ENCODE results near the gene RAB30. TPM values are rescaled to one million over a fixed set of nuclear protein-coding genes. Genes with fewer than 3 reads are reported as not detected.
"Not testable (repeated sequence)": the region's sequence is repeated elsewhere in the genome, so short reads cannot be mapped to it uniquely, and the experiment has no call there.

Gene RAB30
- total RNA-seq, 2 experiments from 2014 or later, result 8.8 to 13.3 TPM

DNA sequence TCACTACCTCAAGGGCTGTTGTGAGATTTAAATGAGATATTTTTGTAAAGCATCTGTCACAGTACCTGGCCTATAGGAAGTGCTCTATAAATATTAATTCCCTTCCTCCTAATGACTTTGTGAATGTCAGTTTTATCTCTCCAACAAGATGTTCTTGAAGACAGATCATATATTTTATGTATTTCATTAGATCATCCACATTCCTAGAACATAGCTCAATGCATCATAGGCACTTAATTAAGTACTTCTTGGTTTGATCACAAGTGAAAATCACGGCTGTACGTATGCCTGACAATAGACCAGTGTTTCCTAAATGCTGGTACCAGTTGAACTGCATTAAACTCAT lies 49.9 kb downstream of the RAB30 start:
- no peak for DNase-seq
- H3K4me3 Mint-ChIP-seq, result no peak overlapping the region
- ATAC-seq, result no peak
- ChIA-PET POLR2A (no interaction called here), CTCF (interaction anchor here (1.6 to 1.8 kb wide), 2 partner anchors 15 to 30 kb away, joined by 4 to 5 read pairs; no protein-coding TSS in a partner anchor)
- no peaks in the 10 kb centered on the region for H3K27me3 Mint-ChIP-seq (ENCODE audit: low read depth)
- H3K9me3 Mint-ChIP-seq (ENCODE audit: insufficient read depth), result no peaks in the 10 kb centered on the region
- peaks cover 5% of the 10 kb centered on the region for H3K36me3 Mint-ChIP-seq (ENCODE audit: low read depth)
- peaks cover 28% of the 10 kb centered on the region for H3K4me1 Mint-ChIP-seq (ENCODE audit: low read depth)
- H3K27ac Mint-ChIP-seq, result no peak overlapping the region

DNA sequence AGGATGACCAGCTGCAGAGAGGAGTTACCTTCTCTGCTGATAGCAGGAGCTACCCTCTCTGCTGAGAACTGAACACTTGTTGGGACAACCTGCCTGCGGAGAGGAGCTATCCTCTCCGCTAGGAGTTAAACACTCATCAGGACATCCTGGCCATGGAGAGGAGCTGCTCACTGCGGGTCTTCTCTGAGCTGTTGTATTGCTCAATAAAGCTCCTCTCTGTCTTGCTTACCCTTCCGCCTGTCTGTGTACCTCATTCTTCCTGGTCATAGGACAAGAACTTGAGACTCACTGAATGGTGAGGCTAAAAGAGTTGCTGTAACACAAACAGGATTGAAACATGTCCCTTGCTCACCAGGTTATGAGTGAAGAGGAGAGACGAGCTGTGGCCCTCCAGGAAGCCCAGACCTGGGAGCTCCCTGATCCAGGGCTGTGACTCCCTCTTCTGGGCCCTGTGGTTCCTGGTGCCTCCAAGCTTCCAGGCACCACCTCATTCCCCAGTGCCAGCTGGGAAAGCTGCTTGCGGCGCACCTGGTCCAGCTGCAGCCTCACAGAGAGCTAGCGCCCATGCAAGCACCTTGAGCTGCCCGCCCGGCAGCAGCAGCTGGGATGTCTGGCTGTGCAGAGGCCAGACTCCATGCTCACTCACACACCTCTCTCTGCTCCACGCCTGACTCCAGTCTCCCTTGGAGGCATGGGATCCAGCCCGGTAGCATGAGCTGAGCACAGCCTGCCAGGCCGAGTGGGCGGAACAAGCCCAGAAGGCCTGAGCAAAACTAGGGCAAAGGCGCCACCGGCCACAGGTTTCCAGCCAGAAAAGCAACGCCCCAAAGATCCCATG lies 50.5 kb downstream of the RAB30 start:
- H3K4me3 Mint-ChIP-seq, result no peak overlapping the region
- H3K4me1 Mint-ChIP-seq (ENCODE audit: low read depth), result peaks cover 27% of the 10 kb centered on the region
- DNase-seq (no peak), ATAC-seq (no peak)
- H3K9me3 Mint-ChIP-seq (ENCODE audit: insufficient read depth), result no peaks in the 10 kb centered on the region
- ChIA-PET CTCF (interaction anchor here (0.7 to 1.8 kb wide), 3 partner anchors 13 to 29 kb away, joined by 3 to 5 read pairs (median 4); no protein-coding TSS in a partner anchor), POLR2A (no interaction called here)
- H3K27ac Mint-ChIP-seq, result no peak overlapping the region
- H3K27me3 Mint-ChIP-seq (ENCODE audit: low read depth), result no peaks in the 10 kb centered on the region
- peaks cover under 1% of the 10 kb centered on the region for H3K36me3 Mint-ChIP-seq (ENCODE audit: low read depth)

DNA sequence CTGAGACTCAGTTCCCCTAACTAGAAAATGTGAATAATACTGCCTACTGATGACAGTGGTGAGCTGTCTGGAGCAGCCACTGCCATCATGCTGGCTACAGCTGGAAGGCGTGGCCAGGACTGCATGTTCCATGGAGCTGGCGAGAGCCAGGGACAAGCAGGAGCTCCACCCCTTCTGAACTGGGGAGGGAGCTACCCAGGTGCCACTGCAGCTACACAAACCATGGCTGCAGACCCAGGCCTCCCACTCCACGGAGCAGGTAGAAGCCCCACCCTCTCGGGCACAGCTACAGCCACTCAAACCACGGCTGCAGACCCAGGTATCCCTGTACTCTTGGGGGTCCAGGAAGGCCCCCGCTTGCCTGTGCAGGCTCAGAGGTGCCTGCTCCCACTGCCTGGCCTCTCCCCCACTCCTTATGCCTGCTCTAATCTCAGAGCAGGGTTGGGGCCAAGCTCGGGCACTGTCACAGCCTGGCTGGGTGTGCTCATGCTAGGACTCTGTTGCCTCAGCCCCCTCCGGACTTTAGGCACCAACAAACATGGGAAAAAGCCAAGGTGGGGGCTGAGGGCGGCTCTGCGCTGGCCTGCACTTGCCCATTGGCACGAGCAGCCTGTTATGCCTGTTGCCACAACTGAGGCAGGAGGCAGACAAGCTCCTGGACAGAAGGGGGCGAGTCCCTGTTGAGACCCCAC lies 51.7 kb downstream of the RAB30 start:
- CTCF ChIA-PET, result interaction anchor here (0.6 kb wide), 1 partner anchor 27 kb away, joined by 3 read pairs; no protein-coding TSS in a partner anchor

DNA sequence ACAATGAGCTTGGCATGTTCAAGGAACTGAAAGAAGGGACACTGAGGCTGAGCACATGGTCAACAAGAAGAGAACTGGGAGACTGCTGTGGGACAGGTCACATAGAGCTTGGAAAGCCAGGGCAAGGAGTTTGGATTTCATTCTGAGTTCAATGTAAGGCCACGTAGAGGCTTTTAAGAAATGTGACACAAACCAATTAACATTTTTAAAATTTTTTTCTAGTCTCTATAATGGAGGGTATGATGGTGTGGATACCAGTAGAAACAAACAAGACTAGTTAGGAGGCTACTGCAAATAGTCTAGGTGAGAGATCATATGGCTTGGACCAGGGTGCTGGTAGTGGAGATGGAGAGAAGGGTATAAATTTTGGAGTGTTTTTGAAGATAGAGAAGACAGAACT lies 56.7 kb downstream of the RAB30 start:
- no peak for DNase-seq
- ChIA-PET POLR2A (interaction anchor here (0.6 kb wide), 1 partner anchor 91 kb away, joined by 3 read pairs; no protein-coding TSS in a partner anchor), CTCF (no interaction called here)
- no peak overlapping the region for H3K4me3 Mint-ChIP-seq
- H3K4me1 Mint-ChIP-seq (ENCODE audit: low read depth), result peaks cover 23% of the 10 kb centered on the region
- no peaks in the 10 kb centered on the region for H3K36me3 Mint-ChIP-seq (ENCODE audit: low read depth)
- no peaks in the 10 kb centered on the region for H3K9me3 Mint-ChIP-seq (ENCODE audit: insufficient read depth)
- no peak for ATAC-seq
- H3K27me3 Mint-ChIP-seq (ENCODE audit: low read depth), result no peaks in the 10 kb centered on the region
- H3K27ac Mint-ChIP-seq, result no peak overlapping the region

More for the DNA sequence above, 51.7 kb downstream of the RAB30 start:
- H3K9me3 Mint-ChIP-seq (ENCODE audit: insufficient read depth), result no peaks in the 10 kb centered on the region
- ATAC-seq (no peak), DNase-seq (no peak)
- no peak overlapping the region for H3K4me3 Mint-ChIP-seq
- H3K27ac Mint-ChIP-seq, result no peak overlapping the region
- H3K27me3 Mint-ChIP-seq (ENCODE audit: low read depth), result no peaks in the 10 kb centered on the region
- H3K4me1 Mint-ChIP-seq (ENCODE audit: low read depth), result peaks cover 22% of the 10 kb centered on the region
- H3K36me3 Mint-ChIP-seq (ENCODE audit: low read depth), result no peaks in the 10 kb centered on the region
- POLR2A ChIA-PET, result no interaction called here

DNA sequence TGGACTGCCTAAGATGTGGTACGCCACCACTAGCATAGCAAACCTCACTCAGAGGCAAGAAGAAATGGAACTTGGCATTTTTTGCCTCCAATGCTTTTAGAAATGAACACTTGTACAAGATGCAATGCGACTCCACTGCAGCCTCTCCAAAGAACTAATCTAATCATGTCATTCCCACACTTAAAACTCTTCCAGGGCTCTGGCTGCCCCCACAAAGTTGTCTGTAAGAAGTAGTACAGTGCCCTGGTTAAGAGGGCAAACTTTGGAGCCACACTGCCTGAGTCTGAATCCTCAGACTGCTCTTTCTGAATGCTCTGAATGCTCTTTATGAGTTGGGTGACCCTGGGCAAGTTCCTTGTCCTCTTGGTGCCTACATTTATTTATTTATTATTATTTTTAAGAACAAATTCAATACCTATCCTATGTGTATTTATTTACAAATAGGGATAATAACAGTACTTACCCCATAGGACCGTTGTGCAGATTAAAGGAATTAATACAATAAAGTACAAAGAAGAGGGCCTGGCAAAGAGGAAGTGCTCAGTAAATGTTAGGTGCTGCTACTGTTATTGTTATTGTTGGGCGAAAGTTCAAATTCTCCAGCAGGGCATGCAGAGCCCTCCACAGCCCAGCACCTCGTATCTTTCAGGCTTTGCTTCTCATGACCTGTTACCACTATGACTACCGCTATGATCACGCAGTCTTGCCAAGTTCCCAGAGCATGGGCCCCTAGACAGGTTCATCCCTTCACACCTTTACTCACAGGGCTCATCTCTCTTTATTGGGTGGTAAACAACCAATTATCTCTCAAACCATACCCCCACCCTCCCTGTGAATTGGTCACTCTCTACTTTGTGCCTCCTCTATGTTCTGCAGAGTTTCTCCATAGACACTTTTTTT lies 59.3 kb downstream of the RAB30 start:
- H3K4me1 Mint-ChIP-seq (ENCODE audit: low read depth), result peaks cover 27% of the 10 kb centered on the region
- ATAC-seq (no peak), DNase-seq (no peak)
- no peaks in the 10 kb centered on the region for H3K36me3 Mint-ChIP-seq (ENCODE audit: low read depth)
- ChIA-PET CTCF (no interaction called here), POLR2A (no interaction called here)
- no peaks in the 10 kb centered on the region for H3K27me3 Mint-ChIP-seq (ENCODE audit: low read depth)
- no peaks in the 10 kb centered on the region for H3K9me3 Mint-ChIP-seq (ENCODE audit: insufficient read depth)
- no peak overlapping the region for H3K4me3 Mint-ChIP-seq
- H3K27ac Mint-ChIP-seq, result no peak overlapping the region

DNA sequence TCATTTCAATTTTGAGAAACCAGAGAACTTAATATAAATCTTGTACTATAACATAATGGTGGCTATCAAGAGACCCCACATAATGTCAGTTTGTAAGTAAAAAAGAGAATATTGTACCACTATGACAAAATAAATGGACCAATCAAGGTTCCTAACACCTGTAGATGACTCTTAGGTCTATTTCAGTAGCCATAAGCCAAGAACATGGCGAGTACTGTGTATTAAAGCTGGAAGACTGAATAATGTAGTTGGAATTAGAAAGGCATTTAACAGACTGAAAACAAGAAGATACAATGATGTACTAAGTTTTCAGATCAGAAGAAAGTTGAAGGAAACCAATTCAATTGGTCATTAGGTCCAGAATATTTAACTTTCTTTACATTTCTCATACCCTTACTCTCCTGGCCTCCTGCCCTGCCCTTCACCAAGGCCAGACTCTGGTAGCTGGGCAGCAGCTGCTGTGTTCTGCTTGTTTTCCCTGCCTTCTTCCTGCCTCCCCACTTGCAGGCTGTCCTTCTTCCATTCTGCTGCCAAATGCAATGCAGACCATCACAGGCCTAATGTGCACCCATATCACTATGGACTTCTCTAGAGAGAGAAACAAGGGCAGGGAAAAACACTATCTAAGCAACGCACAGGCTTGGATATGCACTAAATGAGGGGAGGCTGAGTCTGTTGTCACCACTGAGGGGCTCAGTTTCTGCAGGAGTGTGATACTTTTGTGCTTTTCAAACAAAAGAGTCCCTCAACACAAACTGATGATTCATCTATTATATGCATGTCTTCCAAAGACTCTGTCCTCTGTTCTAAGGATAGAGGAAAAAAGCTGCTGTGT lies 60.1 kb downstream of the RAB30 start:
- no peak overlapping the region for H3K4me3 Mint-ChIP-seq
- ChIA-PET POLR2A (no interaction called here), CTCF (no interaction called here)
- peaks cover 35% of the 10 kb centered on the region for H3K4me1 Mint-ChIP-seq (ENCODE audit: low read depth)
- peaks cover 3% of the 10 kb centered on the region for H3K36me3 Mint-ChIP-seq (ENCODE audit: low read depth)
- ATAC-seq (no peak), DNase-seq (no peak)
- H3K27ac Mint-ChIP-seq, result no peak overlapping the region
- H3K9me3 Mint-ChIP-seq (ENCODE audit: insufficient read depth), result no peaks in the 10 kb centered on the region
- no peaks in the 10 kb centered on the region for H3K27me3 Mint-ChIP-seq (ENCODE audit: low read depth)

DNA sequence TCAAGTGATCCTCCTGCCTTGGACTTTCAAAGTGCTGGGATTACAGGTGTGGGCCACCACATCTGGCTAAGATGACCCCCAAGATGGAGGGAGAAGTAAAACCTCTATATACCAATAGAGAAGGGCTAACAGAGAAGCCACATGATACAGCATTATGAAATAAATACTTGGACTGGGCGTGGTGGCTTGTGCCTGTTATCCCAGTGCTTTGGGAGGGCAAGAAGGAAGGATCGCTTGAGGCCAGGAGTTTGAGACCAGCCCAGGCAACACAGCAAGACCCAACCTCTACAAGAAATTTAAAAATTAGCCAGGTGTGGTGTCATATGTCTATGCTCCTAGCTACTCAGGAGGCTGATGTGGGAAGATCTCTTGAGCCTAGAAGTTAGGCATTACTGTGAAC lies 61.7 kb downstream of the RAB30 start:
- Mint-ChIP-seq H3K27me3 (ENCODE audit: low read depth) (no peaks in the 10 kb centered on the region), H3K27ac (no peak overlapping the region), H3K4me3 (no peak overlapping the region), H3K9me3 (ENCODE audit: insufficient read depth) (no peaks in the 10 kb centered on the region), H3K4me1 (ENCODE audit: low read depth) (peaks cover 45% of the 10 kb centered on the region), H3K36me3 (ENCODE audit: low read depth) (peaks cover 3% of the 10 kb centered on the region)
- ChIA-PET POLR2A (no interaction called here), CTCF (no interaction called here)
- DNase-seq, result no peak
- ATAC-seq, result no peak

DNA sequence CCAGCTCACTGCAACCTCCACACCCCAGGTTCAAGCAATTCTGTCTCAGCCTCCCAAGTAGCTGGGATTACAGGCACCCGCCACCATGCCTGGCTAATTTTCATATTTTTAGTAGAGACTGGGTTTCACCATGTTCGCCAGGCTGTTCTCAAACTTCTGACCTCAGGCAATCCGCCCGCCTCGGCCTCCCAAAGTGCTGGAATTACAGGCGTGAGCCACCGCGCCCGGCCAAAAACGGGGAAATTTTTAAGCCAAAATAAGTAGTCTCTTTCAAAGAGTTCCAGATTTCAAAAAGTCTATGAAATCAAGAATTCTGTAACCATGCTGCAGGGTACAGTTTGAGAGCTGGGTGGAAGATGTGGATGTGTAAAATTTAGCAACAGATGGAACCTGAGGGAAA lies 62.6 kb downstream of the RAB30 start:
- CTCF ChIA-PET, result interaction anchor here (0.5 kb wide), 1 partner anchor 67 kb away, joined by 3 read pairs; no protein-coding TSS in a partner anchor
- DNase-seq; POLR2A ChIA-PET; H3K27ac Mint-ChIP-seq; H3K9me3 Mint-ChIP-seq (ENCODE audit: insufficient read depth); H3K4me3 Mint-ChIP-seq; H3K36me3 Mint-ChIP-seq (ENCODE audit: low read depth); ATAC-seq; H3K27me3 Mint-ChIP-seq (ENCODE audit: low read depth): not testable (repeated sequence)
- peaks cover 45% of the 10 kb centered on the region for H3K4me1 Mint-ChIP-seq (ENCODE audit: low read depth)

DNA sequence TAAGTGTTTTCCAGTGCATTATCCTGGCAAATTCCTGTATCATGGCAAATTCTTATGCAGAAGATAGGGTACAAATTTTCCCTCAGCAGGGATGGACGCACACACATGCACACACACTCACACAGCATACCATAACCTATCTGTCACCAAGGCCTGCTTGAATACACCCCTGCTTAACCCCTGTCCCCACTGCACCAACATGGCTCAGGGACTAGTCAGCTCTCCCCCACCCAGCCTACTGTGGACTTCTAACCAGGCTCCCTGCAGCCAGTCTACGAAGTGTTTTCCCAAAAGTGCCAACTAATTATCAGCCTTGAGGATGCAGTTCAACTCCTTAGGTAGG lies 63.1 kb downstream of the RAB30 start:
- POLR2A ChIA-PET, result interaction anchor here (1.0 kb wide), 1 partner anchor 148 kb away, joined by 3 read pairs; the partner anchor contains the start of gene PCF11

DNA sequence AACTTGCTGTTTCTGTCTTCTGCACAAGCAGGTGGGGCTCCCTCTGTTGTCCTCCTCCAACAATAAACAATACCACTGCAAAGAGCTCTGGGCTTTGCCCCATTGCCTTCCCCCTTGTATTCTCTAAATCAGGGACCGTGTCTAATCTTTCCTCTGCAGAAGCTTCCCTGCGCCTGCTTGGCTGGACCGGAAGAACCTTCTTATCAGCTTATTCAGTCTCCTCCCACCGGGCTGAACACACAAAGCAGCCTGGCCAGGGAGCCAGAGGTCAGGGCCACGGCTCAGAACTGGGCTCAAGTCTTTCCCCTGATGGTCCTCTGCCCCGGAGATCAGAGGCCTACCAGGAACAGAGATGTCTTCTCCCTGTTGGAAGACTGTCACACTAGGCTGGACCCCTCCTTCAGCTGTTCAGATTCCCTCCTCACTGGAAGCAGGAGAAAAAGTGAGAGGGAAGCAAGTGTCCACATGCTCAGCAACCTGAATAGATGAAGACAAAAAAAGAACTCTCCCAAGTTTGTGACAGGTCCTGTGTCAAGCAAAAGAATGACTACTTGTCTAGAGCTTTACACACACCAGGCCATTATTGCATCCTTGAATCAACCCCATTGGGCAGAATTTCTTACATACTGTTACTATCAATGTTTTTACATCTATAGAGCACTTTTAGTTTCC lies 63.7 kb downstream of the RAB30 start:
- DNase-seq, result no peak
- ATAC-seq, result no peak
- H3K27me3 Mint-ChIP-seq (ENCODE audit: low read depth), result no peaks in the 10 kb centered on the region
- no peak overlapping the region for H3K4me3 Mint-ChIP-seq
- CTCF ChIA-PET, result interaction anchor here (0.6 to 1.8 kb wide), 5 partner anchors 11 to 52 kb away, joined by 3 to 10 read pairs (median 3); no protein-coding TSS in a partner anchor
- H3K36me3 Mint-ChIP-seq (ENCODE audit: low read depth), result peaks cover 3% of the 10 kb centered on the region
- H3K9me3 Mint-ChIP-seq (ENCODE audit: insufficient read depth), result no peaks in the 10 kb centered on the region
- peaks cover 42% of the 10 kb centered on the region for H3K4me1 Mint-ChIP-seq (ENCODE audit: low read depth)
- H3K27ac Mint-ChIP-seq, result peak overlapping the region; percentile 16
- POLR2A ChIA-PET, result interaction anchor here (1.0 to 1.6 kb wide), 2 partner anchors 9 to 149 kb away, joined by 3 read pairs; partner anchors contain the start of gene PCF11

More for the DNA sequence above, 63.1 kb downstream of the RAB30 start:
- Mint-ChIP-seq H3K27ac (no peak overlapping the region), H3K36me3 (ENCODE audit: low read depth) (peaks cover 3% of the 10 kb centered on the region), H3K27me3 (ENCODE audit: low read depth) (no peaks in the 10 kb centered on the region), H3K9me3 (ENCODE audit: insufficient read depth) (no peaks in the 10 kb centered on the region), H3K4me1 (ENCODE audit: low read depth) (peaks cover 42% of the 10 kb centered on the region), H3K4me3 (no peak overlapping the region)
- CTCF ChIA-PET, result interaction anchor here (1.0 kb wide), 1 partner anchor 16 kb away, joined by 3 read pairs; no protein-coding TSS in a partner anchor
- DNase-seq (no peak), ATAC-seq (no peak)
